Astrocyte (in vitro differentiated cells and primary cell): Measurements from ENCODE around the gene TFG. TPM values are rescaled to one million over a fixed set of nuclear protein-coding genes. Genes with fewer than 3 reads are reported as not detected.
"Not testable (repeated sequence)": the region's sequence is repeated elsewhere in the genome, so short reads cannot be mapped to it uniquely, and the experiment has no call there.

ENCODE experiments used
- DNase-seq: peaks from one replicate; pipeline ENCODE4 v3.0.0-alpha.2; 2010; ENCODE audit warnings: low read depth
- FAIRE-seq: peaks from 2 replicates; lab custom pipeline; 2011; peaks lifted over from hg19 to GRCh38; lab: Jason Lieb, UNC
- H2AFZ ChIP-seq: 2 replicates; pipeline ENCODE4 v1.6.0; 2012; ENCODE audit warnings: low read depth, low read length, inconsistent platforms
- H3K27ac ChIP-seq: 2 replicates; pipeline ENCODE4 v1.5.1; 2011; ENCODE audit warnings: low read depth, low read length, inconsistent platforms
- H3K27me3 ChIP-seq: 2 replicates; pipeline ENCODE4 v1.6.0; 2011; ENCODE audit warnings: low read length, inconsistent platforms; ENCODE audit not compliant: insufficient read depth
- H3K36me3 ChIP-seq: 2 replicates; pipeline ENCODE4 v1.5.1; 2011; ENCODE audit warnings: low read length, inconsistent platforms; ENCODE audit not compliant: insufficient read depth
- H3K4me1 ChIP-seq: 2 replicates; pipeline ENCODE4 v1.5.1; 2011; ENCODE audit warnings: low read length, inconsistent platforms; ENCODE audit not compliant: insufficient read depth
- H3K4me2 ChIP-seq: 2 replicates; pipeline ENCODE4 v1.6.0; 2012; ENCODE audit warnings: low read length, inconsistent platforms
- H3K4me3 ChIP-seq: 2 replicates; pipeline ENCODE4 v1.5.1; 2011; ENCODE audit warnings: low read depth, mild to moderate bottlenecking, low read length, inconsistent platforms; ENCODE audit not compliant: insufficient read depth
- H3K79me2 ChIP-seq: 2 replicates; pipeline ENCODE4 v1.6.0; 2012; ENCODE audit warnings: mild to moderate bottlenecking, low read length, inconsistent platforms; ENCODE audit not compliant: insufficient read depth
- H3K9ac ChIP-seq: 2 replicates; pipeline ENCODE4 v1.6.0; 2012; ENCODE audit warnings: mild to moderate bottlenecking, low read length, inconsistent platforms
- H3K9me3 ChIP-seq: 2 replicates; pipeline ENCODE4 v1.5.1; 2012; ENCODE audit warnings: low read depth, mild to moderate bottlenecking, low read length, inconsistent platforms; ENCODE audit not compliant: insufficient read depth
- H4K20me1 ChIP-seq: 2 replicates; pipeline ENCODE4 v1.6.0; 2012; ENCODE audit warnings: low read length, inconsistent platforms; ENCODE audit not compliant: insufficient read depth
- H3K27ac Mint-ChIP-seq: one replicate; pipeline ENCODE4 v1.8.0; 2021; ENCODE audit warnings: mild to moderate bottlenecking, mixed read lengths; ENCODE audit not compliant: unreplicated experiment
- H3K27me3 Mint-ChIP-seq: one replicate; pipeline ENCODE4 v1.8.0; 2021; ENCODE audit warnings: low read depth, mixed read lengths; ENCODE audit not compliant: unreplicated experiment
- H3K36me3 Mint-ChIP-seq: one replicate; pipeline ENCODE4 v1.8.0; 2021; ENCODE audit warnings: low read depth, mixed read lengths; ENCODE audit not compliant: unreplicated experiment
- H3K4me1 Mint-ChIP-seq: one replicate; pipeline ENCODE4 v1.8.0; 2021; ENCODE audit warnings: low read depth, mixed read lengths; ENCODE audit not compliant: unreplicated experiment
- H3K4me3 Mint-ChIP-seq: one replicate; pipeline ENCODE4 v1.8.0; 2021; ENCODE audit warnings: mild to moderate bottlenecking, moderate library complexity, mixed read lengths; ENCODE audit not compliant: unreplicated experiment
- H3K9me3 Mint-ChIP-seq: one replicate; pipeline ENCODE4 v1.8.0; 2021; ENCODE audit warnings: mild to moderate bottlenecking, mixed read lengths; ENCODE audit not compliant: unreplicated experiment
- CTCF ChIP-seq: IDR thresholded peaks from 2 replicates; pipeline ENCODE4 v1.5.1; 2011; ENCODE audit warnings: low read depth, mild to moderate bottlenecking, inconsistent platforms, low read length, moderate library complexity; ENCODE audit not compliant: insufficient read depth
- EZH2 ChIP-seq: IDR thresholded peaks from 2 replicates; pipeline ENCODE4 v1.6.1; 2012; ENCODE audit warnings: mild to moderate bottlenecking, low read length, inconsistent platforms; ENCODE audit not compliant: insufficient read depth
- total RNA-seq: library from RNA; stranded (reverse); gene quantifications from 2 replicates; pipeline ENCODE4 v1.2.1, GENCODE V29; 2021

The TFG gene
- total RNA-seq, 1 donor from 2014 or later, result 155 TPM

- Histone ChIP-seq H3K27ac (no peak overlapping the region), H3K4me2 (no peak overlapping the region), H2AFZ (no peak overlapping the region), H3K79me2 (no peaks in the 10 kb centered on the region), H3K4me3 (no peak overlapping the region), H3K4me1 (no peaks in the 10 kb centered on the region), H3K36me3 (no peaks in the 10 kb centered on the region), H3K27me3 (no peaks in the 10 kb centered on the region), H3K9me3 (no peaks in the 10 kb centered on the region), H4K20me1 (no peaks in the 10 kb centered on the region), H3K9ac (no peak overlapping the region)
- TF ChIP-seq CTCF, result no peak
- no peak for TF ChIP-seq EZH2
- H3K9me3 Mint-ChIP-seq, result peaks cover 7% of the 10 kb centered on the region
- DNase-seq (no peak), FAIRE-seq (no peak)
- no peak overlapping the region for H3K27ac Mint-ChIP-seq
- H3K4me1 Mint-ChIP-seq, result no peaks in the 10 kb centered on the region
- no peaks in the 10 kb centered on the region for H3K36me3 Mint-ChIP-seq
- no peaks in the 10 kb centered on the region for H3K27me3 Mint-ChIP-seq
- H3K4me3 Mint-ChIP-seq, result no peak overlapping the region
Observed at GRCh38 chr3:100665230-100665629, 44.1 kb upstream of the TFG start.

- not testable (repeated sequence) for H3K79me2 ChIP-seq, H3K27me3 Mint-ChIP-seq
Observed at GRCh38 chr3:100666699-100667098, 42.6 kb upstream of the TFG start.

GRCh38 chr3:100667316-100667715 is 42.0 kb upstream of the TFG start:
- peaks cover 11% of the 10 kb centered on the region for H3K9me3 Mint-ChIP-seq
- not testable (repeated sequence) for FAIRE-seq

More at GRCh38 chr3:100666699-100667098, 42.6 kb upstream of the TFG start:
- H3K36me3 ChIP-seq, H3K36me3 Mint-ChIP-seq, H3K27ac ChIP-seq, H2AFZ ChIP-seq, H3K9ac ChIP-seq, H3K27ac Mint-ChIP-seq, H3K4me3 Mint-ChIP-seq, FAIRE-seq, H3K9me3 ChIP-seq, H3K4me3 ChIP-seq, H3K4me2 ChIP-seq, DNase-seq, H3K27me3 ChIP-seq, H4K20me1 ChIP-seq, H3K4me1 ChIP-seq, H3K4me1 Mint-ChIP-seq: not testable (repeated sequence)
- peaks cover 11% of the 10 kb centered on the region for H3K9me3 Mint-ChIP-seq

GRCh38 chr3:100670995-100671394 is 38.3 kb upstream of the TFG start:
- not testable (repeated sequence) for H2AFZ ChIP-seq, H3K4me1 Mint-ChIP-seq, H4K20me1 ChIP-seq, H3K4me2 ChIP-seq, H3K27me3 Mint-ChIP-seq, H3K36me3 ChIP-seq, H3K4me3 ChIP-seq, H3K4me3 Mint-ChIP-seq, FAIRE-seq, H3K27me3 ChIP-seq, H3K9me3 ChIP-seq, H3K9ac ChIP-seq, H3K27ac Mint-ChIP-seq, H3K4me1 ChIP-seq, H3K36me3 Mint-ChIP-seq, DNase-seq, H3K27ac ChIP-seq, H3K79me2 ChIP-seq
- H3K9me3 Mint-ChIP-seq, result peaks cover 11% of the 10 kb centered on the region

More at GRCh38 chr3:100667316-100667715, 42.0 kb upstream of the TFG start:
- H2AFZ ChIP-seq, H3K4me1 ChIP-seq, H3K27ac Mint-ChIP-seq, H4K20me1 ChIP-seq, H3K9me3 ChIP-seq, H3K4me3 Mint-ChIP-seq, DNase-seq, H3K9ac ChIP-seq, H3K79me2 ChIP-seq, H3K27me3 Mint-ChIP-seq, H3K4me1 Mint-ChIP-seq, H3K27me3 ChIP-seq, H3K27ac ChIP-seq, H3K4me2 ChIP-seq, H3K4me3 ChIP-seq, H3K36me3 ChIP-seq, H3K36me3 Mint-ChIP-seq: not testable (repeated sequence)
